IMR-90 (cell line): Measurements from ENCODE around the gene HUS1B. TPM values are rescaled to one million over a fixed set of nuclear protein-coding genes. Genes with fewer than 3 reads are reported as not detected.

Experiments used
- ATAC-seq: fragments of 200-7000 bp; cut with Tn5 transposase; 2 replicates; pipeline ENCODE4 v1.9.1; 2020; ENCODE audit warnings: low read depth, mild to moderate bottlenecking, moderate library complexity
- BruUV-seq: library from RNA; stranded (reverse); fragments of 400-500 nt; replicated peaks from 2 replicates; lab custom pipeline; 2021; lab: Mats Ljungman, UMichigan
- CTCF ChIA-PET: fragments of 300-600 bp; formaldehyde crosslinking; extraction: SDS; loops from one replicate; lab custom pipeline; 2021; ENCODE audit warnings: antibody characterized with exemption; lab: Yijun Ruan, JAX
- POLR2A ChIA-PET: fragments of 300-600 bp; sonication (Branson Sonifier 250); formaldehyde crosslinking; loops from one replicate; lab custom pipeline; 2022; ENCODE audit warnings: antibody characterized with exemption; ENCODE audit not compliant: unreplicated experiment; lab: Charles Lee
- DNase-seq: peaks from one replicate; pipeline ENCODE4 v3.0.0; 2013
- H2AFZ ChIP-seq: replicated peaks from 2 replicates; pipeline ENCODE3; 2013; ENCODE audit warnings: low read length, mild to moderate bottlenecking; ENCODE audit not compliant: poor library complexity
- H2AK5ac ChIP-seq: 2 replicates; pipeline ENCODE4 v1.6.1; 2013; ENCODE audit warnings: low read depth, low read length, inconsistent platforms
- H2AK9ac ChIP-seq: replicated peaks from 2 replicates; pipeline ENCODE3; 2013; ENCODE audit warnings: mild to moderate bottlenecking, low read depth, low read length, moderate library complexity; ENCODE audit not compliant: poor library complexity
- H2BK120ac ChIP-seq: 2 replicates; pipeline ENCODE4 v1.6.1; 2013; ENCODE audit warnings: low read depth, low read length, inconsistent platforms
- H2BK15ac ChIP-seq: 3 replicates; pipeline ENCODE4 v1.6.1; 2013; ENCODE audit warnings: low read depth, low read length, inconsistent platforms
- H2BK20ac ChIP-seq: 2 replicates; pipeline ENCODE4 v1.6.1; 2013; ENCODE audit warnings: low read depth, mild to moderate bottlenecking, inconsistent platforms, low read length, moderate library complexity
- H2BK5ac ChIP-seq: 2 replicates; pipeline ENCODE4 v1.6.1; 2013; ENCODE audit warnings: mild to moderate bottlenecking, low read depth, low read length, inconsistent platforms; ENCODE audit not compliant: poor library complexity, severe bottlenecking
- H3K14ac ChIP-seq: replicated peaks from 2 replicates; pipeline ENCODE4 v1.6.1; 2013; ENCODE audit warnings: low read depth, low read length, inconsistent platforms
- H3K18ac ChIP-seq: 2 replicates; pipeline ENCODE4 v1.6.1; 2013; ENCODE audit warnings: low read depth, low read length, control low read depth
- H3K23ac ChIP-seq: 2 replicates; pipeline ENCODE4 v1.6.1; 2013; ENCODE audit warnings: low read depth, low read length, inconsistent platforms
- H3K27ac ChIP-seq: 2 replicates; pipeline ENCODE4 v1.5.1; 2013; ENCODE audit warnings: mild to moderate bottlenecking, control low read depth, low read length; ENCODE audit not compliant: insufficient read depth
- H3K27me3 ChIP-seq: 2 replicates; pipeline ENCODE4 v1.6.1; 2013; ENCODE audit warnings: low read length; ENCODE audit not compliant: control insufficient read depth, insufficient read depth
- H3K36me3 ChIP-seq: 2 replicates; pipeline ENCODE4 v1.6.1; 2013; ENCODE audit warnings: low read length, mixed read lengths; ENCODE audit not compliant: control insufficient read depth, insufficient read depth
- H3K4ac ChIP-seq: 2 replicates; pipeline ENCODE4 v1.6.1; 2013; ENCODE audit warnings: low read depth, low read length, inconsistent platforms
- H3K4me1 ChIP-seq: 2 replicates; pipeline ENCODE4 v1.6.1; 2013; ENCODE audit warnings: low read length, mixed read lengths; ENCODE audit not compliant: control insufficient read depth, insufficient read depth
- H3K4me2 ChIP-seq: 2 replicates; pipeline ENCODE4 v1.6.1; 2013; ENCODE audit warnings: low read depth, mild to moderate bottlenecking, control low read depth, low read length, moderate library complexity
- H3K4me3 ChIP-seq: 2 replicates; pipeline ENCODE4 v1.5.1; 2013; ENCODE audit warnings: low read depth, mild to moderate bottlenecking, control low read depth, low read length, moderate library complexity; ENCODE audit not compliant: insufficient read depth
- H3K56ac ChIP-seq: 2 replicates; pipeline ENCODE4 v1.6.1; 2013; ENCODE audit warnings: low read length, inconsistent platforms; ENCODE audit not compliant: insufficient read depth; ENCODE audit errors: extremely low read depth
- H3K79me1 ChIP-seq, 2 experiments: 2 replicates each; pipeline ENCODE4 v1.6.1; 2013; ENCODE audit warnings: low read length in 2 of 2, inconsistent platforms in 1 of 2, low read depth in 1 of 2
- H3K9ac ChIP-seq: 2 replicates; pipeline ENCODE4 v1.6.1; 2013; ENCODE audit warnings: low read depth, low read length, control low read depth
- H3K9me1 ChIP-seq: 2 replicates; pipeline ENCODE4 v1.6.1; 2013; ENCODE audit warnings: low read length, inconsistent platforms; ENCODE audit not compliant: insufficient read depth
- H3K9me3 ChIP-seq: 2 replicates; pipeline ENCODE4 v1.6.1; 2013; ENCODE audit warnings: low read length; ENCODE audit not compliant: control insufficient read depth, insufficient read depth
- H4K20me1 ChIP-seq: 2 replicates; pipeline ENCODE4 v1.6.1; 2013; ENCODE audit warnings: low read length, inconsistent platforms; ENCODE audit not compliant: insufficient read depth
- H4K5ac ChIP-seq: 2 replicates; pipeline ENCODE4 v1.6.1; 2013; ENCODE audit warnings: mild to moderate bottlenecking, low read depth, low read length, control low read depth
- H4K8ac ChIP-seq, 2 experiments: 2 replicates each; pipeline ENCODE4 v1.6.1; 2013; ENCODE audit warnings: low read depth in 2 of 2, low read length in 2 of 2, control low read depth in 1 of 2, inconsistent platforms in 1 of 2
- H4K91ac ChIP-seq: 2 replicates; pipeline ENCODE4 v1.6.1; 2013; ENCODE audit warnings: low read depth, low read length, inconsistent platforms; ENCODE audit not compliant: insufficient read depth
- BHLHE40 ChIP-seq: fragments of 150-350 bp; IDR thresholded peaks from 2 replicates; pipeline ENCODE4 v1.6.1; 2016; ENCODE audit warnings: mild to moderate bottlenecking, low read depth, low read length
- ELK1 ChIP-seq: fragments of 150-350 bp; IDR thresholded peaks from 2 replicates; pipeline ENCODE4 v1.6.1; 2016; ENCODE audit warnings: low read depth, mild to moderate bottlenecking, low read length, moderate library complexity, borderline replicate concordance
- FOS ChIP-seq: fragments of 150-350 bp; IDR thresholded peaks from 2 replicates; pipeline ENCODE4 v1.6.1; 2016; ENCODE audit warnings: low read depth, low read length
- MAFK ChIP-seq: IDR thresholded peaks from 2 replicates; pipeline ENCODE4 v1.6.1; 2012; ENCODE audit warnings: low read depth, low read length, improper control_type of control experiment
- MXI1 ChIP-seq: IDR thresholded peaks from 2 replicates; pipeline ENCODE4 v1.6.1; 2012; ENCODE audit warnings: low read depth, mild to moderate bottlenecking, low read length, moderate library complexity, borderline replicate concordance
- RAD21 ChIP-seq: IDR thresholded peaks from 2 replicates; pipeline ENCODE4 v1.6.1; 2012; ENCODE audit warnings: low read length, improper control_type of control experiment
- USF2 ChIP-seq: fragments of 150-350 bp; IDR thresholded peaks from 2 replicates; pipeline ENCODE4 v1.6.1; 2017; ENCODE audit warnings: mild to moderate bottlenecking, antibody characterized with exemption, low read length, low read depth
- WGBS, 2 experiments: methylation state at CpG; one replicate each; pipeline versions ENCODE4 v1.1.5 to v1.1.7; 2013; ENCODE audit warnings: missing lambda C conversion rate in 2 of 2; ENCODE audit not compliant: insufficient read length in 1 of 2; ENCODE audit errors: extremely low coverage in 2 of 2; 5-methylcytosine and 5-hydroxymethylcytosine counted together
- dilution Hi-C: fragments of 300-500 bp; cut with HindIII; formaldehyde crosslinking; loops from one replicate; pipeline ENCODE4 v1.14.3; 2018; ENCODE audit warnings: low sequenced_read_pairs; ENCODE audit not compliant: unreplicated experiment
- in situ Hi-C: fragments of 300-500 bp; cut with MboI; formaldehyde crosslinking; loops from 3 replicates; pipeline ENCODE4 v1.14.3; 2019; ENCODE audit warnings: low sequenced_read_pairs, inconsistent platforms, mixed read lengths
- intact Hi-C: fragments of 100-400 bp; cut with micrococcal nuclease; formaldehyde crosslinking; loops from 2 replicates; pipeline ENCODE4 v1.10.0; 2022
- polyA plus RNA-seq, 3 experiments: library from polyadenylated mRNA; depleted of rRNA; stranded (reverse); fragments of >200 nt; gene quantifications; 2 replicates each; pipeline ENCODE4 v1.2.3, GENCODE V29; 2012; ENCODE audit warnings: low replicate concordance in 1 of 3
- total RNA-seq: library from RNA; depleted of rRNA; stranded (reverse); fragments of >200 nt; gene quantifications from 2 replicates; pipeline ENCODE4 v1.2.3, GENCODE V29; 2012

Gene HUS1B
- total and polyA plus RNA-seq, 2 of the 4 experiments (the other 2 are of a cell fraction), result 0.36 to 0.39 TPM

- no peak overlapping the region for H3K56ac ChIP-seq
Measured at GRCh38 chr6:652865-653264, 4.0 kb downstream of the HUS1B start.

More at GRCh38 chr6:652865-653264, 4.0 kb downstream of the HUS1B start:
- no peaks in the 10 kb centered on the region; the same call in 1 of the 2 replicates for H4K20me1 ChIP-seq
- no peak overlapping the region for H2BK15ac ChIP-seq
- no peak overlapping the region for H3K4me3 ChIP-seq
- peak overlapping the region; percentile 75 for H3K14ac ChIP-seq
- no peak overlapping the region for H3K9ac ChIP-seq
- H3K9me1 ChIP-seq, result no peaks in the 10 kb centered on the region
- in situ Hi-C loops, result no loop called here
- ATAC-seq (no peak), DNase-seq (no peak)
- CTCF ChIA-PET, result no interaction called here
- H2AK9ac ChIP-seq, result no peak overlapping the region
- H3K4me2 ChIP-seq, result no peak overlapping the region
- peak overlapping the region; percentile 78; the same call in 1 of the 2 replicates for H3K23ac ChIP-seq
- TF ChIP-seq BHLHE40 (no peak), USF2 (no peak), RAD21 (no peak), ELK1 (no peak), MXI1 (no peak), MAFK (no peak), FOS (no peak)
- H3K18ac ChIP-seq, result no peak overlapping the region
- peaks cover 7% of the 10 kb centered on the region; the same call in 1 of the 2 replicates for H3K36me3 ChIP-seq
- H3K79me1 ChIP-seq, result peaks cover 11 to 44% of the 10 kb centered on the region in 2 experiments
- dilution Hi-C loops, result no loop called here
- BruUV-seq, result no TSS peak
- intact Hi-C loops, result loop anchor here (1.0 kb wide), 1 partner anchor 30 kb away; no protein-coding TSS in a partner anchor
- H3K9me3 ChIP-seq, result no peaks in the 10 kb centered on the region
- H4K91ac ChIP-seq, result no peak overlapping the region
- H3K4me1 ChIP-seq, result peaks cover 3% of the 10 kb centered on the region
- POLR2A ChIA-PET, result no interaction called here
- H2BK120ac ChIP-seq, result no peak overlapping the region
- H2BK5ac ChIP-seq, result no peak overlapping the region
- H4K8ac ChIP-seq, result no peak overlapping the region
- H4K5ac ChIP-seq, result no peak overlapping the region
- no peak overlapping the region for H2AFZ ChIP-seq
- no peak overlapping the region for H2AK5ac ChIP-seq
- no peak overlapping the region for H2BK20ac ChIP-seq
- WGBS, 2 experiments, result no CpG with 5 or more reads among the region's 3 CpGs
- H3K27me3 ChIP-seq, result no peaks in the 10 kb centered on the region
- H3K4ac ChIP-seq, result no peak overlapping the region
- no peak overlapping the region for H3K27ac ChIP-seq
